Measurements from ENCODE around the gene OTUB2.

GRCh38 chr14:94052662-94053061 lies 26.5 kb downstream of the OTUB2 start:
- TF ChIP-seq CTCF (conservative IDR thresholded peaks at IDR 0.05; ENCODE audit: low read depth, low read length) (no peak), EZH2 (IDR thresholded peaks at IDR 0.05; ENCODE audit: low read length, unreplicated experiment) (no peak), EZH2phosphoT487 (IDR thresholded peaks at IDR 0.05; ENCODE audit: borderline replicate concordance, low read length) (no peak)

All from PC-3 (cell line).